Transverse colon (tissue), 4 donors: ENCODE results near the gene MBD5. TPM values are rescaled to one million over a fixed set of nuclear protein-coding genes. Genes with fewer than 3 reads are reported as not detected.

Experiments
- DNase-seq: peaks from one replicate; pipeline ENCODE4 v3.0.0-alpha.2; 2019
- H3K27ac ChIP-seq, 4 donors: fragments of 200-600 bp; sonication (generic); 2 replicates each; pipeline ENCODE4 v1.5.1; 2016 to 2018; ENCODE audit warnings: inconsistent platforms in 4 of 4
- H3K27me3 ChIP-seq: fragments of 200-600 bp; sonication (generic); 2 replicates; pipeline ENCODE4 v1.5.1; 2017; ENCODE audit warnings: inconsistent platforms
- H3K36me3 ChIP-seq, 4 donors: fragments of 200-600 bp; sonication (generic); 2 replicates each; pipeline ENCODE4 v1.5.1; 2017 to 2019; ENCODE audit warnings: inconsistent platforms in 4 of 4
- H3K4me1 ChIP-seq, 4 donors: fragments of 200-600 bp; sonication (generic); 2 replicates each; pipeline ENCODE4 v1.5.1; 2017 to 2020; ENCODE audit warnings: inconsistent platforms in 4 of 4
- H3K4me3 ChIP-seq, 4 donors: fragments of 200-600 bp; sonication (generic); 1 replicate in 1 of 4; 2 replicates in 3 of 4; pipeline versions ENCODE4 v1.5.1 to v1.6.1; 2017 to 2019; ENCODE audit warnings: inconsistent platforms in 4 of 4
- H3K9me3 ChIP-seq, 2 donors: fragments of 200-600 bp; sonication (generic); 2 replicates each; pipeline ENCODE4 v1.5.1; 2017 to 2019; ENCODE audit warnings: inconsistent platforms in 2 of 2
- CTCF ChIP-seq, 5 experiments: fragments of 200-600 bp in 3 of 5; fragments of 450-650 bp in 2 of 5; sonication (generic) in 3 of 5; IDR thresholded peaks; 1 replicate in 2 of 5; 2 replicates in 3 of 5; pipeline ENCODE4 v1.5.1; 2016 to 2017; ENCODE audit warnings: antibody characterized with exemption in 5 of 5, inconsistent platforms in 3 of 5, mild to moderate bottlenecking in 2 of 5, moderate library complexity in 1 of 5
- EP300 ChIP-seq: sonication (generic); formaldehyde crosslinking; IDR thresholded peaks from one replicate; pipeline ENCODE4 v1.6.1; 2017; ENCODE audit warnings: antibody characterized with exemption, low read depth
- POLR2A ChIP-seq: fragments of 450-650 bp; IDR thresholded peaks from one replicate; pipeline ENCODE4 v1.6.1; 2016; ENCODE audit warnings: antibody characterized with exemption, mild to moderate bottlenecking, moderate library complexity
- POLR2AphosphoS5 ChIP-seq, 3 donors: sonication (generic); formaldehyde crosslinking; IDR thresholded peaks; one replicate each; pipeline ENCODE4 v1.6.1; 2016; ENCODE audit warnings: antibody characterized with exemption in 3 of 3
- WGBS, 2 donors: methylation state at CpG; one replicate each; pipeline ENCODE4 v1.1.5; 2018; ENCODE audit warnings: low coverage in 1 of 2; 5-methylcytosine and 5-hydroxymethylcytosine counted together
- in situ Hi-C, 4 donors: fragments of 200-750 bp; cut with MboI; loops; one replicate each; pipeline versions ENCODE4 v1.15.0 to v1.15.1; 2017; ENCODE audit warnings: low sequenced_read_pairs in 3 of 4, low pct_ligation_motif_present in 1 of 4, low pct_unique_long_range_greater_than_20kb in 1 of 4
- intact Hi-C: fragments of 100-400 bp; cut with DNase I; formaldehyde crosslinking; loops from one replicate; pipeline ENCODE4 v1.15.1; 2023; ENCODE audit warnings: low total_unique reads
- total RNA-seq, 4 donors: library from RNA; depleted of rRNA; stranded (reverse); fragments of >200 nt; gene quantifications; one replicate each; pipeline ENCODE4 v1.1.0, GENCODE V29; 2016

MBD5 gene
- total RNA-seq, 4 donors from 2014 or later: 29.9 to 67.3 (median 52.6) TPM

- in situ Hi-C loops: no loop called here
- intact Hi-C loops: no loop called here
- H3K4me1 ChIP-seq: no peaks in the 10 kb centered on the region
- no peak overlapping the region for H3K4me3 ChIP-seq
- H3K36me3 ChIP-seq: no peaks in the 10 kb centered on the region
- 97 to 98% methylated on average over 4 to 5 of the region's 5 CpGs for WGBS, 2 donors
- H3K27me3 ChIP-seq: no peaks in the 10 kb centered on the region
- no peak overlapping the region for H3K27ac ChIP-seq
- TF ChIP-seq EP300 (no peak), POLR2AphosphoS5 (IDR thresholded peaks at IDR 0.05) (no peak), CTCF (IDR thresholded peaks at IDR 0.05) (no peak), POLR2A (no peak)
- H3K9me3 ChIP-seq: no peaks in the 10 kb centered on the region
- no peak for DNase-seq
These were observed 231.1 kb downstream of the MBD5 start for GRCh38 chr2:148251993-148252392.

- no peak overlapping the region for H3K4me3 ChIP-seq
- TF ChIP-seq EP300: no peak
- TF ChIP-seq POLR2A: no peak
- TF ChIP-seq POLR2AphosphoS5 (IDR thresholded peaks at IDR 0.05): no peak
- no peak for TF ChIP-seq CTCF (IDR thresholded peaks at IDR 0.05)
- DNase-seq: no peak
- in situ Hi-C loops: no loop called here
- no peak overlapping the region for H3K27ac ChIP-seq
- H3K9me3 ChIP-seq: no peaks in the 10 kb centered on the region
- 57 to 75% methylated on average over 1 to 2 of the region's 2 CpGs for WGBS, 2 donors
- no peaks in the 10 kb centered on the region for H3K4me1 ChIP-seq
- H3K36me3 ChIP-seq: no peaks in the 10 kb centered on the region
- intact Hi-C loops: no loop called here
- H3K27me3 ChIP-seq: no peaks in the 10 kb centered on the region
These were observed 231.8 kb downstream of the MBD5 start for GRCh38 chr2:148252646-148253045.

- no peaks in the 10 kb centered on the region for H3K36me3 ChIP-seq
- no peaks in the 10 kb centered on the region for H3K27me3 ChIP-seq
- no peaks in the 10 kb centered on the region for H3K4me1 ChIP-seq
- no peak for DNase-seq
- in situ Hi-C loops: no loop called here
- H3K27ac ChIP-seq: no peak overlapping the region
- H3K4me3 ChIP-seq: no peak overlapping the region
- WGBS, 2 donors: 86 to 95% methylated on average over 1 to 6 of the region's 6 CpGs
- intact Hi-C loops: no loop called here
- no peaks in the 10 kb centered on the region for H3K9me3 ChIP-seq
- TF ChIP-seq POLR2AphosphoS5 (IDR thresholded peaks at IDR 0.05): no peak
- no peak for TF ChIP-seq EP300
- TF ChIP-seq POLR2A: no peak
- no peak for TF ChIP-seq CTCF (IDR thresholded peaks at IDR 0.05)
These were observed 232.8 kb downstream of the MBD5 start for GRCh38 chr2:148253685-148254084.

GRCh38 chr2:148255929-148256328 is 235.0 kb downstream of the MBD5 start:
- intact Hi-C loops (no loop called here), in situ Hi-C loops (no loop called here)
- H3K4me3 ChIP-seq: no peak overlapping the region
- no peaks in the 10 kb centered on the region for H3K4me1 ChIP-seq
- no peak overlapping the region for H3K27ac ChIP-seq
- H3K27me3 ChIP-seq: no peaks in the 10 kb centered on the region
- no peaks in the 10 kb centered on the region for H3K9me3 ChIP-seq
- TF ChIP-seq CTCF (IDR thresholded peaks at IDR 0.05): no peak
- TF ChIP-seq POLR2AphosphoS5 (IDR thresholded peaks at IDR 0.05): no peak
- TF ChIP-seq EP300: no peak
- TF ChIP-seq POLR2A: no peak
- H3K36me3 ChIP-seq: no peaks in the 10 kb centered on the region
- 97 to 100% methylated on average over 4 to 8 of the region's 8 CpGs for WGBS, 2 donors
- no peak for DNase-seq
